Dermis microvascular lymphatic vessel endothelial cell (primary cell): ENCODE measurements around the gene POLH. TPM values are rescaled to one million over a fixed set of nuclear protein-coding genes. Genes with fewer than 3 reads are reported as not detected.
"Not testable (repeated sequence)": the region's sequence is repeated elsewhere in the genome, so short reads cannot be mapped to it uniquely, and the experiment has no call there.

Experiments used
- DNase-seq, 2 donors: peaks; one replicate each; pipeline versions ENCODE4 v3.0.0 to v3.0.0-alpha.2; 2010; ENCODE audit warnings: low read depth in 2 of 2
- total RNA-seq: library from RNA; depleted of rRNA; stranded (reverse); fragments of >200 nt; gene quantifications from 2 replicates; pipeline ENCODE4 v1.2.1, GENCODE V29; 2014

POLH gene
- total RNA-seq = 14.3 and 16.3 TPM in 2 replicates

GRCh38 chr6:43575772-43576551, at the start of gene POLH, which contains the start of gene XPO5:
Gene POLH (plus strand): TSS chr6:43576185. CDS start chr6:43582320, 6,135 bp downstream.
Gene XPO5 (minus strand): TSS chr6:43576038. CDS start chr6:43575864, 174 bp downstream.
- DNase-seq = peak; percentile 77 to 95

GRCh38 chr6:43532201-43532600, 43.8 kb upstream of the POLH start:
- DNase-seq = no peak

GRCh38 chr6:43538986-43539385, 37.0 kb upstream of the POLH start:
- DNase-seq = not testable (repeated sequence)

- not testable (repeated sequence) for DNase-seq
Measured at GRCh38 chr6:43539409-43539808, 36.6 kb upstream of the POLH start.

- no peak for DNase-seq
Measured at GRCh38 chr6:43540507-43540906, 35.5 kb upstream of the POLH start.

- DNase-seq = no peak
Measured at GRCh38 chr6:43541774-43542471, 34.1 kb upstream of the POLH start.

GRCh38 chr6:43544461-43544860, 31.5 kb upstream of the POLH start:
- DNase-seq = no peak

- DNase-seq = no peak
Measured at GRCh38 chr6:43547222-43547621, 28.8 kb upstream of the POLH start.

GRCh38 chr6:43557620-43558019, 18.4 kb upstream of the POLH start:
- not testable (repeated sequence) for DNase-seq

GRCh38 chr6:43559328-43559727, 16.7 kb upstream of the POLH start:
- no peak for DNase-seq

GRCh38 chr6:43570876-43571441, 5.0 kb upstream of the POLH start:
- no peak for DNase-seq

GRCh38 chr6:43572015-43572414, 4.0 kb upstream of the POLH start:
- DNase-seq = no peak

- peak in 1 of 2 donors; percentile 45 for DNase-seq
Measured at GRCh38 chr6:43575105-43575771, 747 bp upstream of the POLH start.

- no peak for DNase-seq
Measured at GRCh38 chr6:43578748-43579147, 2.8 kb downstream of the POLH start.

GRCh38 chr6:43579171-43579570, 3.2 kb downstream of the POLH start:
- DNase-seq = peak in 1 of 2 donors; percentile 43

- DNase-seq = no peak
Measured at GRCh38 chr6:43582911-43583310, 6.9 kb downstream of the POLH start.

- no peak for DNase-seq
Measured at GRCh38 chr6:43584892-43585570, 9.0 kb downstream of the POLH start.

GRCh38 chr6:43588194-43588593, 12.2 kb downstream of the POLH start:
- no peak for DNase-seq

GRCh38 chr6:43589564-43589963, 13.6 kb downstream of the POLH start:
- DNase-seq = not testable (repeated sequence)

- no peak for DNase-seq
Measured at GRCh38 chr6:43593938-43594337, 18.0 kb downstream of the POLH start.

- DNase-seq = no peak
Measured at GRCh38 chr6:43600595-43600994, 24.6 kb downstream of the POLH start.
